NOMO-1 treated with DMSO at 0.1 percent for 48 hours (cell line): ENCODE data around the gene PRKAR1B.

Experiments used
- DNase-seq: peaks from one replicate; lab custom pipeline; 2025; ENCODE audit not compliant: unreplicated experiment; lab: John Stamatoyannopoulos, UW

The PRKAR1B gene

DNA sequence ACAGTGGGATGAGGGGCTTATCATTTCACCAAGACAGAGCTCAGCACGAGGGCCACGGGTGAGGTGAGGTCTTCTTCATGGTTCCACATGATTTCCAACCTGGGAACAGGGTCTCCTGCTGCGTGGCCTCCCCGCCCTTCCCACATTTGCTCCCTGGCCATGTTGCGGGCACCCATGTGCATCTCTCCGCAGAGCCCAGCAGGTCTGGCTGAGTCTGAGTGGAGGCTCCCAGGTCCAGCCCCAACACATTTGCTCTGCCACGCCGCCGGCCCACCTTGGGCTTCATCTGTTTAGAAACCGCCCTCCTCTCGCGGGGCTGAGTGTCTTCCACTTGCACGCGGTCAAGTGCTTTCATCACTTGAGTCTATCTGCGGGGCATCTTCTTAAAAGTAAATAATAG, 14.8 kb upstream of the PRKAR1B start:
- DNase-seq = no peak

GRCh38 chr7:741191-741671, 14.2 kb upstream of the PRKAR1B start:
- DNase-seq = no peak

DNA sequence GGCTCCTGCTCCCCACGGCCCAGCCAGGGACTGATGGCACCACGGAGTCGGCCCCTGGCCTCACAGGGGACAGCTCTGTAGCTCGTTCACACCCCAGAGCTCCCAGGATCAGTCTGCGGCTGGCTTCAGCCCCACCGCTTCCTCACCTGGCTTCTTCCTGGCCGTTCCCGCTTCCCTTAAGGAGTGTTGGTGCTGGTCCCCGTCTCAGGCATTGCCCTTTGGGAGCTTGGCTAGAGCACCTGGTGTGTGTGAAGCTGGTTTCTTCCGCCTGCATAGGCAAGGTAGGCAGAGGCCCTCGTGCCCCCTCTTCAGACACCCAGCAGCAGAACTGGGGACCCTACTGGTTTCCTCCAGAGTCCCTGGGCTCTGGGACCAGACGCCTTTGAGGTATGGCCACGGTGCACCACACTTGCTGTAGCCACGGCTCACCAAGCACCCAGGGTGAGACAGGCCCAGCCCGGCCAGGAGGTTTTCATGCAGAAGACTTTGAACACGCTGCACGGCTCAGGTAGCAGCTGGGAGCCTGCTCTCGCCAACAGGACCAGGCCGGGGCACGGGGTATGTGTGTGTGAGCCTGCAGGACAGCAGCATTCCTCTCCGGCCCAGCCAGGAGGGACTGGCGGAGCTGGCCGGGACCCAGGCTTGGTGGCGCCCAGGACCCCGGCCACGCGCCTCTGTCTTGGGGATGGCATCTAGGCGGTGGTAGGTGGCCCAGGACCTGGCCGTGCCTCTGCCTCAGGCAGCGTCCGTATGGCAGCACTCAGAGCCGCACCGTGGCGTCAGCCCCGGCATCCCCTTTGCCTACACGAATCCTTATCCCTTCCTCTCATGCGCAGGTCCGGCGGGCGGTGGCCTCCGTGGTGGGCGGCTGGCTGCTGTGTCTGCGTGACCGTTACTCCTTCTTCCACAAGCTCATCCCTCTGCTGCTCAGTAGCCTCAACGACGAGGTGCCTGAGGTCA, 13.2 kb upstream of the PRKAR1B start:
- no peak for DNase-seq

DNA sequence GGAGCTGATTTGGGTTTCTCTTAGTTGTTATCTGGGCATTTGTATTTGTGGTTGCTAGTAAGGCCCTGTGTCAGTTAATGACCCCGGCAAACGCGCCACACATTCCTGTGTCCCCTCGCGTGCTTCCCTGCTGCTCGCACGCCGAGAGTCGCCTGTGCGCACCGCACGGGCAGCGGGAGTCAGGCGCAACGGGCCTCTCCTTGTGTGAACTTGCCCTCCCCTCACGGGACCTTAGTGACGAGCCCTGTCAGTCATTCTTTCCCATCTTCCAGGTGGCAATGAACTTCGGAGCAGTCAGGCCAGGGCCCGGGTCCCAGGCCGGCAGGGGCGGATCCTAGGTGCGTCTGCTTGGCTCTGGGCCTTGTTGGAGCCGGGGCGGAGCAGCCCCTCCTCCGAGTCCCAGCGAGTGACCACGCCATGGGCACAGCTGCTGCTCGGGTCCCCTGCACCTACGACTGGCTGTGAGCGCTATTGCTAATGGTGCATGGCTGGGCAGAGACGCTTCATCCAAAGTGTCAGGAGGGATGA, 12.4 kb upstream of the PRKAR1B start:
- no peak for DNase-seq

DNA sequence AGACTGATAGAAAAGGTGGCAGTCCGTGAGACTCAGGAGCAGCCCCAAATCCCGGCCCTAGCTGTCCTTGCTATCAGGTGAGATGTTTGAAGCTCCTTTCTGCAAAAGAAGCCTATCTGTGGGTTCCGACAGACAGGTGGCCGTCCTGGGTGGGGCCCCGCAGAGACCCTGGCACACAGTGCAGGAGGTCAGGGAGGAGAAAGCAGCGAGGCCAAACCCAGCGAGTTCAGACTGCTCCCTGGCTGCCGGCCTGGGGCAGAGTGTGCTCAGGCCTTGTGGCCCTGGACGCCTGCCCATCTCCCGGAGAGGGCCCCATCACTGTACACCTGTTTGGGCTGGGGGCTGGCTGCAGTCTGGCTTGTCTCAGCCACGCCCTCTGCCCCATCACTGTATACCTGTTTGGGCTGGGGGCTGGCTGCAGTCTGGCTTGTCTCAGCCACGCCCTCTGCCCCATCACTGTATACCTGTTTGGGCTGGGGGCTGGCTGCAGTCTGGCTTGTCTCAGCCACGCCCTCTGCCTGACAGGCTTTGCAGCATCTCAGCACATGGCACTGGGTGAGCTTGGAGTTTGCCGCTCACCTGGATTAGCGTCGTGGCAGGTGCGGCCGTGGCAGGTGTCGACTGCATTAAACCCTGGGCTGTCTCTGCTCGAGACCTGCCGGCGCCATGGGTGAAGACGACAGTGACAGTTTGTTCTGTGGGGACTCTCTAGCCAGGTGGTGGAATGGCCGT, 11.8 kb upstream of the PRKAR1B start:
- DNase-seq = no peak

DNA sequence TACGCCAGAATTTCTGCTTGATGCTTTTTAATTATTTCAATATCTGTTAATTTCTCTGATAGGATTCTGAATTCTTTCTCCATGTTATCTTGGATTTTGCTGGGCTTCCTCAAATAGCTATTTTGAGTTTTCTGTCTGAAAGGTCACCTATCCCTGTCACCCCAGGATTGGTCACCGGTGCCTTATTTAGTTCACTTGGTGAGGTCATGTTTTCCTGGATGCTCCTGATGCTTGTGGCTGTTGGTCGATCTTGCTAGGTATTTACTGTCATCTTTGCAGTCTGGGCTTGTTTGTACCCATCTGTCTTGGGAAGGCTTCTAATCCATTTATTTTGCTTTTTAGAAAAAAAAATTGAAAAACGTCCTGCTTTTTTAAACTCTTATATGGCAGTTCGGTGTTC, 11.2 kb upstream of the PRKAR1B start:
- no peak for DNase-seq

DNA sequence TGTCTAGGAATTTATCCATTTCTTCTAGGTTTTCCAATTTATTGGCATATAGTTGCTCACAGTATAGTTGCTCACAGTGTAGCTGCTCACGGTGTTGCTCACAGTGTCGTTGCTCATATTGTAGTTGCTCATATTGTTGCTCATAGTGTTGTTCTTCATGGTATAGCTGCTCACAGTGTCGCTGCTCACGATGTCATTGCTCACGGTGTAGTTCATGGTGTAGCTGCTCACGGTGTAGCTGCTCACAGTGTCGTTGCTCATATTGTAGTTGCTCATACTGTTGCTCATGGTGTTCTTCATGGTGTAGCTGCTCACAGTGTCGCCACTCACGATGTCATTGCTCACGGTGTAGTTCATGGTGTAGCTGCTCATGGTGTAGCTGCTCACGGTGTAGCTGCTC, 7.7 kb upstream of the PRKAR1B start:
- no peak for DNase-seq

- DNase-seq = no peak
These were observed 7.1 kb upstream of the PRKAR1B start for GRCh38 chr7:734214-734613.

DNA sequence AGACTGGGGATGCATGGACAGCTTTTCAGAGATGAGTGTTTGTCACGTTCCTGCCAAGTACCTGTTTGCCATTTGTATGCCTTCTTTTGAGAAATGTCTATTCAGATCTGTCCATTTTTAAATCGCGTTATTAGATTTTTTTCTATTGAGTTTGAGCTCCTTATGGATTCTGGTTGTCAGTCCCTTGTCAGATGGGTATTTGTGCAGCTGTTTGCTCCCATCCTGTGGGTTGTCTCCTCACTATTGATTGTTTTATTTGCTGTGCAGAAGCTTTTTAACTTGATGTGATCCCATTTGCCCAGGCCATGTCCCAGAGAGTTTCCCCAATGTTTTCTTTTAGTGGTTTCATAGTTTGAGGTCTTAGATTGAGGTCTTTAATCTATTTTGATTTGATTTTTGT, 5.5 kb upstream of the PRKAR1B start:
- DNase-seq = no peak

DNA sequence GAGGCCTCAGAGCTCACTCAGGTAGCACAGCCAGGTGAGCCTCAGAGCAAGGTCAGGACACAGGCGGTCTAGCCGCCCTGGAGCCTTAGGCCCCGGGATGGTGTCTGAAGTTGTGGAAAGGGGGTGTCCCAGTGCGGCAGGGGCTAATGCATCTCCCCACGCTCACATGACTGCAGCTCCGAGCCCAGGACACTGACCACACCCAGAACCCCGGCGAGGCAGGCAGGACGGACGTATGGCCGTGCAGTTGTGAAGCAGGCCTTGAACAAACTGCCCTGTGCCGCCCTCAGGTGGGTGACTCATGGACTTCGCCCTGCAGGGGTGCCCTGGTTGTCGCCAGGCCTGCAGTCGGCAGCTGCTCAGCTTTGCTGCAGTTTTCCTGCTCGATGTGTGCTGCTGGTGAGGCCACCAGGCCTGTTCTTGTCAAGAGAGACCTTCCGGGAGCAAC, 5.0 kb upstream of the PRKAR1B start:
- no peak for DNase-seq

GRCh38 chr7:731440-732085, 4.5 kb upstream of the PRKAR1B start:
- no peak for DNase-seq

DNA sequence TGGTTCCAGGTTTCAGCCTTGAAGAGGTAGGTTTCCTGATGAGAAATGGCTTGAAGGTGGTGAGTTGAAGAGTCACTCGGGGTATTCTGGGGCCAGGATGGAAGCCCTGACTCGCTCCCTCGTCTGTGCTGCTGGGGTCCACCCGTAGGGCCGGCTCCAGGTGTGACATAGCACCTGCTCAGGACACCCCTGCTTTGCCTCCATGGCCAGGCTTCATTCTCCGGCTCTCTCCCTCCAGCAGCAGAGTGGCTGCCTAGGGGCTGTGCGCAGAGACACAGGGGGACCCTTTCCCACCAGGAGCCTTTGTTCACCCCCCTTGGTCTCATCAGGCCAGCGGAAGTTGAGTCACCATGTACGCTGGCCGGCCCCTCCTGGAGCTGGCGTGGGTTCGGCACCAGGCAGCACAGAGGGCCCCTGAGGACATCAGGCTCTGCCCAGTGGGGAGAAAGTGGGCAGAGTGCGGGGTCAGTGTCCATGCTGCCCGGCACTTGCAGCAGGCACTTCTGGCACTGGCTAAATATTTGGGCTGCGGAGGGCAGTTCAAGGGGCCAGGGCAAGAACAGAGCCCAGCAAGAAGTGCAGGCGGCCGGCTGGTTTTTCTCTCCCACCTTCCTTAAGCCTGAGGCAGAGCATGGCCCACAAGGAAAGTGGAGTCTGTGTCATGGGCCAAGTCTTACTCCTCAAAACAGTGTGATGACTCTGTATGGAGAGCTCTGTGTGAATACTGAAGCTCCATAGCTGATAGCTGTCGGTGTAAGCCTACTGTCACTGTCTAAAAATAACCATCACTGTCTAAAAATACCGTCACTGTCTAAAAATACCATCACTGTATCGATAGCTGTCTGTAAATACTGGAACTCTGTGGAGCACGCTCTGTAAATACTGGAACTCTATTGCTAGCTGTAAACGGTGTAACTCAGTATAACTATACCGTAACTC, 3.7 kb upstream of the PRKAR1B start:
- no peak for DNase-seq

GRCh38 chr7:729140-730000, 2.3 kb upstream of the PRKAR1B start:
- DNase-seq = no peak

DNA sequence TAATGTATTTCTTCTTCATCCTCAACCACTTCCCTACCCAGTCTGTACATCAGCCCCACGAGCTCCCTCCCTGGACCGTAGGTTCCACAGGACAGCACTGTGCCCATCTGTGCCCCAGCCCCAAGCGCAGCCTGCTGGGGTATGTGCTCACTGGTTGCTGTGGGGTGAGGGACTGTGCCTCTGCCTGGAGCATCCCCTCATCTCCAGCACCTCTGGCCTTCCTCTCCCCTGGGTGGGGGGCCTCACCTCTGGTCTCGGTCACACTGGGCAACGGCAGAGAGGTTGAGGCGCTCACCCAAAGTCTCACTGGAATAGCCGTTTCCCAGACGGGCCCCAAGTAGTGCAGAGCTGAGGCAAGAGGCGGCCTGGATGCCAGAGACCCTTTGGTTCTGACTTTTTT, 1.5 kb upstream of the PRKAR1B start:
- no peak for DNase-seq

DNA sequence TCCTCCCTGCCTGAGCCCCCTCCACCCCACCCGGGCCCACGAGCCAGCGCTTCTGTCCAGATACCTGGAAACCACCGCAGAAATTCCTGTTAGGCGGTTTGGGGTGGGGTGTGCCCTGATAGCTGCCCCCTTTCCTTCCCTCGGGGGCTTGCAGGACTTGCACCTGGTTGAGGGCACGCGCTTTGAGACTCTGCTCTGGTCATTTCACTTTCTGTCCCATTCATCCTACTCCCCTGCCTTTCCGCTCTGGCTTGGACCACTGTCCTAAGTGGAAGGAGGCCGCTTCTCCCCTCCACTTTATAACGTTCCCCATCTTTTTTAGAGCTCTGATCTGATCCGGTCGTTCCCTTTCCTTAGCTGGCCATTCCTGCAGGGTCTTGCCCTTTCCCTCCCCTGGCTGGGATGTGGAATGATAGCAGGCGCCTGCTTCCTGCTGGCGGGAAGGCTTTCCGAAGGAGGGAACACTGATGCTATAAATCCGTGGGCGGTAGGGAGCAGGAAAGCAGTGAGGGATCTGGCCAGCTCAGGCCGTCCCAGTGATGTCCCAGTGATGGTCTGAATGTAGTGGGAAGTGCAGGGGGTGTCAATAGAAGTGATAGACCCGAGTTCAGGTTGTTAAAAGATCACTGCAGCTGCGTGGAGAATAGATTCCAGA, 852 bp upstream of the PRKAR1B start:
- no peak for DNase-seq

- DNase-seq = no peak
These were observed 302 bp downstream of the PRKAR1B start for GRCh38 chr7:726854-727103.

GRCh38 chr7:726084-726853, 812 bp downstream of the PRKAR1B start, which contains the start of gene DNAAF5:
Gene DNAAF5 (plus strand): TSS chr7:726699. CDS start chr7:726721, 22 bp downstream.
- peak; percentile 85 for DNase-seq
